ENCODE results near the gene NAT8L. TPM values are rescaled to one million over a fixed set of nuclear protein-coding genes. Genes with fewer than 3 reads are reported as not detected.

Gene NAT8L
- total and polyA plus RNA-seq, 7 donors: under 0.01 to 2.4 (median 0.28) TPM; not detected in 2

- no peaks in the 10 kb centered on the region for H3K27me3 ChIP-seq
- peak; percentile 43 for DNase-seq
- H3K27ac ChIP-seq: no peak overlapping the region
- intact Hi-C loops (cut with DNase I): no loop called here
- TF ChIP-seq EP300 (IDR thresholded peaks at IDR 0.05): no peak
- TF ChIP-seq CTCF (IDR thresholded peaks at IDR 0.05): no peak
- TF ChIP-seq POLR2A (IDR thresholded peaks at IDR 0.05): no peak
- TF ChIP-seq POLR2AphosphoS5 (IDR thresholded peaks at IDR 0.05): no peak
- H3K9me3 ChIP-seq: no peaks in the 10 kb centered on the region
- no peaks in the 10 kb centered on the region for H3K36me3 ChIP-seq
- H3K4me1 ChIP-seq: no peaks in the 10 kb centered on the region
- WGBS, 2 donors: 90 to 91% methylated on average over 13 of the region's 13 CpGs
- no peak overlapping the region for H3K4me3 ChIP-seq
Measured at GRCh38 chr4:2084316-2084715, 25.2 kb downstream of the NAT8L start.

GRCh38 chr4:2085496-2085901 lies 26.4 kb downstream of the NAT8L start:
- H3K9me3 ChIP-seq: no peaks in the 10 kb centered on the region
- peak; percentile 54 for DNase-seq
- 91 to 94% methylated on average over 8 of the region's 8 CpGs for WGBS, 2 donors

GRCh38 chr4:2087170-2087569 lies 28.0 kb downstream of the NAT8L start:
- Histone ChIP-seq H3K27ac (no peak overlapping the region), H3K4me3 (no peak overlapping the region), H3K9me3 (no peaks in the 10 kb centered on the region), H3K36me3 (no peaks in the 10 kb centered on the region), H3K4me1 (no peaks in the 10 kb centered on the region), H3K27me3 (no peaks in the 10 kb centered on the region)
- no peak for TF ChIP-seq POLR2A (IDR thresholded peaks at IDR 0.05)
- no peak for TF ChIP-seq EP300 (IDR thresholded peaks at IDR 0.05)
- TF ChIP-seq CTCF (IDR thresholded peaks at IDR 0.05): no peak
- no peak for TF ChIP-seq POLR2AphosphoS5 (IDR thresholded peaks at IDR 0.05)
- no peak for DNase-seq
- intact Hi-C loops (cut with DNase I): no loop called here

More at GRCh38 chr4:2085496-2085901, 26.4 kb downstream of the NAT8L start:
- H3K4me3 ChIP-seq: no peak overlapping the region
- no peak overlapping the region for H3K27ac ChIP-seq
- no peaks in the 10 kb centered on the region for H3K36me3 ChIP-seq
- no peaks in the 10 kb centered on the region for H3K4me1 ChIP-seq
- intact Hi-C loops (cut with DNase I): no loop called here
- no peaks in the 10 kb centered on the region for H3K27me3 ChIP-seq
- TF ChIP-seq CTCF (IDR thresholded peaks at IDR 0.05) (no peak), POLR2A (IDR thresholded peaks at IDR 0.05) (no peak), POLR2AphosphoS5 (IDR thresholded peaks at IDR 0.05) (no peak), EP300 (IDR thresholded peaks at IDR 0.05) (no peak)

- TF ChIP-seq EP300 (IDR thresholded peaks at IDR 0.05) (no peak), POLR2AphosphoS5 (IDR thresholded peaks at IDR 0.05) (no peak), CTCF (IDR thresholded peaks at IDR 0.05) (no peak), POLR2A (IDR thresholded peaks at IDR 0.05) (no peak)
- Histone ChIP-seq H3K27ac (no peak overlapping the region), H3K4me1 (no peaks in the 10 kb centered on the region), H3K9me3 (no peaks in the 10 kb centered on the region), H3K4me3 (no peak overlapping the region), H3K27me3 (no peaks in the 10 kb centered on the region), H3K36me3 (no peaks in the 10 kb centered on the region)
- WGBS, 2 donors: 13 to 69% methylated on average over 1 of the region's 1 CpG
- intact Hi-C loops (cut with DNase I): no loop called here
- no peak for DNase-seq
Measured at GRCh38 chr4:2089222-2089621, 30.1 kb downstream of the NAT8L start.

- DNase-seq: no peak
- Histone ChIP-seq H3K4me1 (no peaks in the 10 kb centered on the region), H3K4me3 (no peak overlapping the region), H3K27ac (no peak overlapping the region), H3K9me3 (no peaks in the 10 kb centered on the region), H3K36me3 (no peaks in the 10 kb centered on the region), H3K27me3 (no peaks in the 10 kb centered on the region)
- 97 to 100% methylated on average over 1 of the region's 1 CpG for WGBS, 2 donors
- TF ChIP-seq POLR2AphosphoS5 (IDR thresholded peaks at IDR 0.05) (no peak), CTCF (IDR thresholded peaks at IDR 0.05) (no peak), EP300 (IDR thresholded peaks at IDR 0.05) (no peak), POLR2A (IDR thresholded peaks at IDR 0.05) (no peak)
- intact Hi-C loops (cut with DNase I): no loop called here
Measured at GRCh38 chr4:2090642-2091041, 31.5 kb downstream of the NAT8L start.

All from sigmoid colon (tissue), 7 donors.